Esophagus squamous epithelium (tissue), 5 donors: ENCODE results near the gene PKHD1. TPM values are rescaled to one million over a fixed set of nuclear protein-coding genes. Genes with fewer than 3 reads are reported as not detected.

Source experiments
- DNase-seq: peaks from one replicate; lab custom pipeline; 2025; lab: John Stamatoyannopoulos, UW
- H3K27ac ChIP-seq, 4 donors: fragments of 200-600 bp; sonication (generic); one replicate each; pipeline ENCODE4 v1.5.1; 2016 to 2019; ENCODE audit warnings: mild to moderate bottlenecking in 1 of 4
- H3K27me3 ChIP-seq, 4 donors: fragments of 200-600 bp; sonication (generic); 1 replicate in 3 of 4; 2 replicates in 1 of 4; pipeline versions ENCODE4 v1.5.1 to v1.6.0; 2017 to 2021; ENCODE audit warnings: antibody characterized with exemption in 1 of 4
- H3K36me3 ChIP-seq, 3 donors: fragments of 200-600 bp; sonication (generic); one replicate each; pipeline ENCODE4 v1.5.1; 2016 to 2019
- H3K4me1 ChIP-seq, 3 donors: fragments of 200-600 bp; sonication (generic); one replicate each; pipeline ENCODE4 v1.5.1; 2017 to 2019
- H3K4me3 ChIP-seq, 4 donors: fragments of 200-600 bp; sonication (generic); 1 replicate in 3 of 4; 2 replicates in 1 of 4; pipeline ENCODE4 v1.5.1; 2016 to 2019; ENCODE audit warnings: mild to moderate bottlenecking in 2 of 4, moderate library complexity in 1 of 4
- H3K9me3 ChIP-seq, 3 donors: fragments of 200-600 bp; sonication (generic); one replicate each; pipeline ENCODE4 v1.5.1; 2016 to 2019
- CTCF ChIP-seq, 6 experiments: fragments of 450-650 bp in 4 of 6; fragments of 200-600 bp in 2 of 6; sonication (generic) in 2 of 6; IDR thresholded peaks; one replicate each; pipeline ENCODE4 v1.5.1; 2016 to 2019; ENCODE audit warnings: antibody characterized with exemption in 6 of 6, mild to moderate bottlenecking in 4 of 6, moderate library complexity in 4 of 6
- POLR2A ChIP-seq, 4 donors: fragments of 450-650 bp; IDR thresholded peaks; one replicate each; pipeline ENCODE4 v1.6.1; 2017; ENCODE audit warnings: antibody characterized with exemption in 4 of 4, mild to moderate bottlenecking in 4 of 4, moderate library complexity in 3 of 4
- WGBS, 2 donors: methylation state at CpG; one replicate each; pipeline ENCODE4 v1.1.5; 2018; 5-methylcytosine and 5-hydroxymethylcytosine counted together
- intact Hi-C: fragments of 100-400 bp; cut with DNase I; formaldehyde crosslinking; loops from one replicate; pipeline ENCODE4 v1.15.0; 2022
- total RNA-seq, 4 donors: library from RNA; depleted of rRNA; stranded (reverse); fragments of >200 nt; gene quantifications; one replicate each; pipeline ENCODE4 v1.1.0, GENCODE V29; 2016
- donor health status: DM: yes; HTN: yes; CAD: no.

Gene PKHD1
- total RNA-seq, 4 donors from 2014 or later: 0.04 TPM; not detected in 3

DNA sequence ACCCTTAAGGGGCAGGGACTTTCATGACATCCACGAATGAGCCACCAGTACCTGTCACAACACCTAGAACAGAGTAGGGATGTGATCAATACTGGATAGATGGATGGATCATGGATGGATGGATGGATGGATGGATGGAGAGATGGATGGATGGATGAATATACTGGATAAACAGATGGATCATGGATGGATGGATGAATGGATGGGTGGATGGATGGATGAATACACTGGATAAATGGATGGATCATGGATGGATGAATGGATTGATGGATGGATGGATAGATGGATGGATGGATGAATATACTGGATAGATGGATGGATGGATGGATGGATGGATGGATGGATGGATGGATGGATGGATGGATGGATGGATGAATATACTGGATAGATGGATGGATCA, 73.0 kb downstream of the PKHD1 start:
- WGBS, 2 donors: 40 to 43% methylated on average over 1 of the region's 1 CpG
- intact Hi-C loops: no loop called here
- Histone ChIP-seq H3K4me1 (no peaks in the 10 kb centered on the region), H3K9me3 (no peaks in the 10 kb centered on the region), H3K4me3 (no peak overlapping the region), H3K27ac (peak overlapping the region in 3 of 4 donors; percentile 25 to 73 (median 61)), H3K36me3 (no peaks in the 10 kb centered on the region), H3K27me3 (no peaks in the 10 kb centered on the region)
- DNase-seq: no peak
- no peak for TF ChIP-seq CTCF (IDR thresholded peaks at IDR 0.05)
- no peak for TF ChIP-seq POLR2A (IDR thresholded peaks at IDR 0.05)

GRCh38 chr6:52013035-52013434, 74.4 kb downstream of the PKHD1 start:
- intact Hi-C loops: no loop called here
- Histone ChIP-seq H3K4me1 (no peaks in the 10 kb centered on the region), H3K4me3 (no peak overlapping the region), H3K27ac (peak overlapping the region in 3 of 4 donors; percentile 52 to 73 (median 61)), H3K27me3 (no peaks in the 10 kb centered on the region), H3K36me3 (no peaks in the 10 kb centered on the region), H3K9me3 (no peaks in the 10 kb centered on the region)
- TF ChIP-seq POLR2A (IDR thresholded peaks at IDR 0.05): no peak
- no peak for TF ChIP-seq CTCF (IDR thresholded peaks at IDR 0.05)
- 44% methylated on average over 1 of the region's 1 CpG for WGBS, 2 donors
- DNase-seq: no peak

DNA sequence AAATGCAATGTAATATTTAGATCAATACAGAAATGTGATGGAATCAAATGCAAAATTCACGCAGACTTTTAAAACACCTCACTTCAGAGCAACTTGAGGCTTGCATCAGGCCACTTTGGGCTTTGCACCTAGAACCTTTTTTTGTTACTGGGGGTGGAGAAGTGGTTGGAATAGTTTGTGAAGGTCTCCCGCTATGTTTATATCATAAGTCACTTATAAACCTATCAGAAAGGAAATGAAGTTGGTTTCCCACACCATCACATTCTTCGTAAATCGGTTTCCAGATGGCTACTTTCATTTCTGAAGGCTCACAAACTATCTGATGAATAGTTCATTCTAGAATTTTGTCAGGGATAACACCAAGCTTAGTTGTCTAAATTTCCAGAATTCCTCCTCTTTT, 74.8 kb downstream of the PKHD1 start:
- H3K9me3 ChIP-seq: no peaks in the 10 kb centered on the region
- no peaks in the 10 kb centered on the region for H3K4me1 ChIP-seq
- peak overlapping the region in 3 of 4 donors; percentile 52 to 62 (median 54) for H3K27ac ChIP-seq
- H3K27me3 ChIP-seq: no peaks in the 10 kb centered on the region
- TF ChIP-seq POLR2A (IDR thresholded peaks at IDR 0.05) (no peak), CTCF (IDR thresholded peaks at IDR 0.05) (no peak)
- intact Hi-C loops: no loop called here
- H3K4me3 ChIP-seq: no peak overlapping the region
- no peaks in the 10 kb centered on the region for H3K36me3 ChIP-seq
- WGBS, 2 donors: 84 to 90% methylated on average over 4 of the region's 4 CpGs
- DNase-seq: no peak

DNA sequence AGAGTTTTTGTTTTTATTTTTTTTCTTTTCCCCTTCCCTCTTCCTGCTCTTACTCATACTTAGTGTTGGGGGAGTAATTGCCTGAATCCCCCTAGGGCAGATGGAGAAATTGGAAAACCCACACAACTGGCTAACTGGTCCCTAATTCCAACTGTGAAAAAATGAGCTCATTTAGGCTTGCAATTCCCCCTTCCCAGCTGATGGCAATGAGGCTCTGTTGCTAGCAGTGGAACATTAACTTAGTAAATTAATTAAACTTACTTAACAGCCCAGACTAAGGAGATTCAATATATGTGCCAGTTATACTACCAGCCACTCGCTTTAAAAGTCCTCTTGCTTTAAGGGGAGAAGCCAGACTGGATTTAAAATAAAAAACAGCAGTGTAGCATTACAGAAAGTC, 76.6 kb downstream of the PKHD1 start:
- Histone ChIP-seq H3K27ac (peak overlapping the region in 3 of 4 donors; percentile 52 to 62 (median 54)), H3K36me3 (no peaks in the 10 kb centered on the region), H3K4me3 (no peak overlapping the region), H3K9me3 (no peaks in the 10 kb centered on the region), H3K4me1 (no peaks in the 10 kb centered on the region), H3K27me3 (no peaks in the 10 kb centered on the region)
- no peak for TF ChIP-seq CTCF (IDR thresholded peaks at IDR 0.05)
- no peak for TF ChIP-seq POLR2A (IDR thresholded peaks at IDR 0.05)
- 68 to 74% methylated on average over 1 of the region's 1 CpG for WGBS, 2 donors
- intact Hi-C loops: no loop called here
- DNase-seq: no peak

GRCh38 chr6:52010145-52010544, 77.3 kb downstream of the PKHD1 start:
- DNase-seq: no peak
- Histone ChIP-seq H3K4me3 (no peak overlapping the region), H3K27ac (peak overlapping the region in 2 of 4 donors; percentile 54 to 62), H3K36me3 (no peaks in the 10 kb centered on the region), H3K27me3 (no peaks in the 10 kb centered on the region), H3K9me3 (no peaks in the 10 kb centered on the region), H3K4me1 (no peaks in the 10 kb centered on the region)
- WGBS, 2 donors: 63 to 69% methylated on average over 6 of the region's 6 CpGs
- TF ChIP-seq POLR2A (IDR thresholded peaks at IDR 0.05): no peak
- TF ChIP-seq CTCF (IDR thresholded peaks at IDR 0.05): no peak
- intact Hi-C loops: no loop called here
